NCI-H2107 treated with DMSO at 0.1 percent for 48 hours (cell line): ENCODE measurements around the gene GMEB2.
A peak's percentile ranks its signal among the peaks of the same experiment; 100 is the strongest.
"Not testable (repeated sequence)": the region's sequence is repeated elsewhere in the genome, so short reads cannot be mapped to it uniquely, and the experiment has no call there.

Experiments
- DNase-seq: peaks from one replicate; lab custom pipeline; 2025; ENCODE audit not compliant: unreplicated experiment; lab: John Stamatoyannopoulos, UW

GMEB2 gene

DNA sequence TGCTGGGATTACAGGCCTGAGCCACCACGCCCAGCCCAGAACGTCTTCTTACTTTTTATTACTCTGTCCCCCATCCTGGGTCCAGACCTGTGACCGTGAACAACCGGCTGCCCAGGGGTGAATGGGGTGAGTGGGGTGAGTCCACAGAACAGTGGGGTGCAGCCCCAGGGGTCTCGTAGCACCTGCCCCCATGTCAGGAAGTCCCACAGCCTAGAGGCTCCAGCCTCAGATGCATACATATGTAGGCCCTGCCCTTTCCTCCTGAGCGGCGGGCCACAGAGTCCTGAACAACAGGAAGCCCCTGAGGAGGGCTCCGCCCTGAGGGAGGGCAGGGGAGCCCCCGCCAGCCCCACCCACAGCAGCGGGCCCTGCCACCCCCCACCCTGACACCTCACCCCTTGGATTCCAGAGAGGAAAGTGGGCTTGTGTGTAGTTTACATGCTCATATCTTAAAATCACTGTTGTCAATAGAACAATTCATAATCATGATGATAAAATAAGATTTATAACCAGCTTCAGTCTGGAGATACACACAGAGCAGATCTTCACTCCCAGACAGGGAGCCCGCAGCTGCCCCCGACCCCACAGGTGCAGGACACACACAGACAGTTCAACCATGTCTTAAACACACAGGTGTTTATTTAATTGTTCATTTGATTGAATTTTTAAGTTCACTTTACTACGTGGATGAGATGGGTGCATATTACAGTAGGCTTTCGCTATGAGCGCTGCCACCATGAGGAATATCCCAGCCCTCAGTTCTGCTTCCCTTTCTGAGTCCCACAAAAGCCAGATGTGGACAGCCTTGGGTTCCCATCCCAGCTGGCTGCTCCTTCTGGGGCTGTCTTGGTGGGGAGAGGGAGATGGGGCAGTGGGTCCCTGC lies 12.4 kb upstream of the GMEB2 start:
- no peak for DNase-seq

DNA sequence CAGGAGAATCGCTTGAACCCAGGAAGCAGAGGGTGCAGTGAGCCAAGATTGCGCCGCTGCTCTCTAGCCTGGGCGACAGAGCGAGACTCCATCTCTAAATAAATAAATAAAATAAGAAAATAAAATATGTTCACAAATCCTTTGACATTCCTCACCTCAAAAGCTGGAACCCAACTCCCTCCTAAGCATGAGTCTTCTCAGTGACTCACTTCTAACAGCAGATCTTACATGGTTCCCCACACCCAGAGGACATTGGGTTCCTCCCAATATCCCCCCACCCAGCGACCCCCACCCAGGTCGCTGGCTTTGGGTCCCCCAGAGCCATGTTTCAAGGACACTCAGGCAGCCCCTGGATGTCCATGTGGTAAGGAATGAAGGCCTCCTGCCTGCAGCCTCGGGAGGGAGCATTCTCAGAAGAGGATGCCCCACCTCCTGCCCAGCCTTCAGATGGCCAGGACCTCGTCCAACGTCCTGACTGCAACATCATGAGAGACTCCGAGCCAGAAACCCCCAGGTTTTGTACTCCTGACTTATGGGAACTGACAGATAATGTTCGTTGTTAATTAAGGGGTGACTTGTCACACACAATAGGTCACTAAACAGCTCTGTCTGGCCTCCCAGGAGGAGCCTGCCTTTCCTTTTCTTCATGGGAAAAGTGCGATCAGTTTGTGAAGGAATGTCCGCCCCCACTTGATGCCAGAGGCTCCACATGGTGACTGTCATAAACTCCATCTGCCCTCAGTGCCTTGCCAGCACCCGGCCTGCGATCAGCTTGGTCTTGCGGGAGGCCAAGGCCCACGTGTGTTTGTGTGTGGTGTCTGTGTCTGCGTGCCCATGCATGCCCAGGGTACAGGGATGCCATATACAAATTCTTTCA lies 10.1 kb upstream of the GMEB2 start:
- DNase-seq, result no peak

GRCh38 chr20:63635431-63636141 lies 8.7 kb upstream of the GMEB2 start:
- DNase-seq, result no peak

GRCh38 chr20:63633732-63634131 lies 6.8 kb upstream of the GMEB2 start:
- no peak for DNase-seq

GRCh38 chr20:63631426-63631825 lies 4.5 kb upstream of the GMEB2 start:
- not testable (repeated sequence) for DNase-seq

GRCh38 chr20:63630956-63631355 lies 4.1 kb upstream of the GMEB2 start:
- DNase-seq, result not testable (repeated sequence)

DNA sequence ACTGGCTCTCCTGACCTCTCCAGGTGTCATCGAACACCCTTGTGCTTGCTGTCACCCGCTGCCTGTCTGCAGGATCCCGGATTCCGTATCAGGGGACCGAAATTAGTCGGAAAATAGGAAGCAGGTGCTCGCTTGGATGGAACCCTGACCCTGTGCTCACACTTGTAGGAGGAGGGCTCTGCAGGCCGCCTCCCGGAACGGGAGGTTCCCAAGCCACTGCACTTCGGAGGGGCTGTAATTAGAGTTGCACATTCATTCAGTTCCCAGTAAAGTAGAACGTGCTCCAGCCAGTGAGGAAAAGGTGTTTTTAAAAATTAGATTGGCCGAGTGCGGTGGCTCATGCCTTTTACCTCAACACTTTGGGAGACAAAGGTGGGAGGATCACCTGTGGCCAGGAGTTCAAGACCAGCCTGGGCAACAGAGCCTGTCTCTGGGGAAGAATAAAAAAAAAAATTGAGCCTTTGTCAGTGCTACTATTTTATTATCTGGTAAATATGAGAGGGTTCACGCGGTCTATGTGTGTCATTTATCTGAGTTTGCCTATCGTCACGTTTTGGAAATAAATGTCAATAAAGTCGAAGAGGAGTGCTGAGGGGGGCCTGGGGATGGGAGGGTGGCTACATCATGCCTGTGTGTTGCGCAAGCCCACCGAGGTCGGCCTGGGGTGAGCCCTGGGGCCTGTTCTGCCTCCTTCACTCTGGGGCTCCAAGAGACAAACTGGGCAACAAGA lies 1.5 kb upstream of the GMEB2 start:
- peak; percentile 83 for DNase-seq

- DNase-seq, result no peak
These were observed 897 bp upstream of the GMEB2 start for GRCh38 chr20:63627751-63628245.

DNA sequence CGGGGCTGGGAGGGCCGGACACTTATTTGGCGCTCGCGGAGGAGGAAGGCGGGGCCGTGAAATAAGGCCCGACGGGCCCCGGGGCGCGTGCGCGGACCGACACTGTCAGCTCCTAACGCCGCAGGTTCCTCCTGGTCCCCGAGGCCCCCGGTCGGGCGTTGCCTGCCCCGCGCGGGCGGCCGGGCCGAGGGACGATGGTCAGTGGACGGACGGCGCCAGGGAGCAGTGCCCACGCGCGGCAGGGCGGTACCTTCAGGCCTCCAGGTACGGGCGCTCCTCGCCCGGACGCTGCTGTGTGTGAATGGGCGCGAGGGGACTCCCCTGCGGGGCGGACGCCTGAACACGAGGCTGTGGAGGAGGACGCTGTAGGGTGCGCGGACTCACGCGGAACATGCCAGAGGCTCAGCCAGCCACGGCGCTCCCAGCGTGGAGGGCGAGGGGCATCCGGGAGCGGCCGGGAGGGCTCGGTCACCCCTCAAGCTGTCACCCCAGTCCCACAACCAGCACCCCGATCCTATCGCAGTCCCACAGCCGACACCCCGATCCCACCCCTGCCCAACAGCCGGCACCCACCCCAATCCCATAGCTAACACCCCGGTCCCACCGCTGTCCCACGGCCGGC lies 339 bp upstream of the GMEB2 start:
- DNase-seq, result peak; percentile 67

DNA sequence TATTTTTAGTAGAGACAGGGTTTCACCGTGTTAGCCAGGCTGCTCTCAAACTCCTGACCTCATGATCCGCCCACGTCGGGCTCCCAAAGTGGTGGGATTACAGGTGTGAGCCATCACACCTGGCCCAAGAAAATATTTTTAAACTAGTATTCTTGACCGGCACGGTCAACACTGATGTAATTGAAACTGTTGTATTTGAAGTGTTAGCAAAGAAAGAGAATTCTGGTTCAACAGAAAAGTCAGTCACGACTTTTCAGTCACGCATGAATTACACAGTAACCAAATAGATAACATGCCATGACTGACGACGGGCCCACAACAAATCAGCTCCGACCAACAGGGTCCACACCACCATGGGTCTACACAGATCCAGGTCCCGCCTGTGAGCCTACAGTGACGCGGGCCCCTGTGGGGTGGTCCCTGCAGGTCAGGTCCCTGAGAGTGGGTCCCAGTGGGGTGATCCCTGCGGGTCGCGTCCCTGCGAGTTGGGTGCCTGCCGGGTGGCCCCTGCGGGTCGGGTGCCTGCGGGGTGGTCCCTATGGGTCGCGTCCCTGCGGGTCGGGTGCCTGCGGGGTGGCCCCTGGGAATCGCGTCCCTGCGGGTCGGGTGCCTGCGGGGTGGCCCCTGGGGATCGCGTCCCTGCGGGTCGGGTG lies 1.0 kb downstream of the GMEB2 start:
- DNase-seq, result no peak

GRCh38 chr20:63624486-63624885 lies 2.4 kb downstream of the GMEB2 start:
- DNase-seq, result no peak

DNA sequence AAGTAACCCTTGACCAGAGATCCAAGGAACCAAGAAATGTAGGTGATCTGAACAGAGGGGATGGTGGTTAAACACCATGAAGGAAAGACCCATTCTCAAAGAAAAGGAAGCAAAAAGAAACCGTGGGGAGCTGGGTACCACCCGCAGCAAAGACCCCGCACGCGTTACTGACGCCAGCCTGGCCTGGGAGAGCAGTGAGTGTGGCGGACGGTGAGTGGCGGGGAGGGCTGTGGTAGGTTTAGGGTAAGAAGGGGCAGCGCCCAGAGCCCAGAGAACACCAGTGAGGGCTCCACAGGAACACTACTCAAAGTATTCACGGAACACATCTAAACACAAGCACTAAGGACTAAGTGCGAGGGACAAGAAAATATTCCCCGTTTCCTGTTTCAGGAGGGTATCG lies 4.2 kb downstream of the GMEB2 start:
- no peak for DNase-seq

DNA sequence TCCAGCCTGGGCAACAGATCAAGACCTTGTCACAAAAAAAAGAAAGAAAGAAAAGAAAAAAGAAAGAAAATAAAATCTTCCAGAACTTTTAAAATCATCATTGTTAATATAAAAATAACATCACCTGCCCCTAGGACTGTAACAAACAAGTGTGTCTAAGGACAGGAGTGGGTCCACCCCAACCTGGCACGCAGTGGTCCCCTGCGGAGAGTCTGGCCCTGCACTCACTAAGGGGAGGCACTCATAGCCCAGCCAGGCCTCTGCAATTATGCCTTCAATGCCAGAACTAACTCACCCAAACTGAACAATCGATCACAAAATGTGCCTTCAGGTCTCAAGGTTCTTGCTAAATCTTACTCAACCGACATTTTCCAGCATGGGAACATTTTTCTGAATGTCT lies 4.8 kb downstream of the GMEB2 start:
- DNase-seq, result no peak

- no peak for DNase-seq
These were observed 5.9 kb downstream of the GMEB2 start for GRCh38 chr20:63620991-63621390.

DNA sequence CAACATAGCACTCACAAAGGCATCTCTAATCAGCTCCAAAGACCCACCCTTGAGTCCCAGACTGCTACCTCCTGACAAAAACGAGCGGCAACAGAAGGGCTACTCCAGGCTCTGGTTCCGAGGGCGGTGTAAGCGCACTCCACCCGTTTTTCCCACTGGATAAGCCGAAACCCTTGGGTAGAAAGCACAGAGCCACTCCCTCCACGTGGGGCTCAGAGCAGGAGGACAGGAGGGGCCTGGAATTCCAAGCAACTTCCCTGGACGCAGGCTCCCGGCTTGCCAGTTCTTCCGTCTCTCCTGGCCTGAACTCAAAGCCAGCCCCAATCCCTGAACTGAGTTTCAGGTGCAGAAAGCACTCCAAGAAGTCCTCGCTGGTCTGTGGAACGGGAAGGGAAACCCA lies 7.4 kb downstream of the GMEB2 start:
- no peak for DNase-seq

GRCh38 chr20:63619086-63619485 lies 7.8 kb downstream of the GMEB2 start:
- no peak for DNase-seq

GRCh38 chr20:63618291-63618980 lies 8.5 kb downstream of the GMEB2 start:
- no peak for DNase-seq

DNA sequence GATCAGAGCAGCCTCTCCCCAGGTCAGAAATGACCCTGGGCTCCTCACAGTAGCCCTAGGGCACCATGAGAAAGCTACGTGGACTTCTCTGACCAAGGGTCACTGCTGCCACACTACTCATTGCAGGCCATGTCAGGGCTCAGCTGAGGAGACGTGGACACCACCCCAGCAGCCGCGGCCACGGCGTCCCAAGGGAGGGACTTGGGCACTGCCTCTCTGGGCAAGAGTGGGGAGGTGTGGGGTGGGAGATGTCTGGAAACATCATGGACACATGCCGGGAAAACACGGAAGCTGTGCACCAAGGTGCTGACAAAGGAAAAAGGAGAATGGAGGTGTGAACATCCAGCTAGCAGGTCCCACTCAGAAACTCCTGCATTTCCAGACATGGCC lies 9.0 kb downstream of the GMEB2 start:
- DNase-seq, result no peak
